Prostate gland (tissue), 2 donors: ENCODE results near the gene ATL3. TPM values are rescaled to one million over a fixed set of nuclear protein-coding genes. Genes with fewer than 3 reads are reported as not detected.

Source experiments
- DNase-seq: peaks from one replicate; pipeline ENCODE4 v3.0.0-alpha.2; 2019; ENCODE audit warnings: low spot score
- H3K27ac ChIP-seq, 2 donors: fragments of 200-600 bp; sonication (generic); 2 replicates each; pipeline ENCODE4 v1.5.1; 2017 to 2019
- H3K27me3 ChIP-seq: fragments of 200-600 bp; sonication (generic); replicated peaks from 2 replicates; pipeline ENCODE4 v1.5.1; 2019; ENCODE audit not compliant: insufficient read depth
- H3K36me3 ChIP-seq, 2 donors: fragments of 200-600 bp; sonication (generic); 1 replicate in 1 of 2; 2 replicates in 1 of 2; pipeline versions ENCODE4 v1.5.1 to v1.8.1; 2017 to 2019
- H3K4me1 ChIP-seq: fragments of 200-600 bp; sonication (generic); replicated peaks from 2 replicates; pipeline ENCODE4 v1.5.1; 2019
- H3K4me3 ChIP-seq, 2 donors: fragments of 200-600 bp; sonication (generic); 2 replicates each; pipeline ENCODE4 v1.5.1; 2017 to 2019
- H3K9me3 ChIP-seq: fragments of 200-600 bp; sonication (generic); 2 replicates; pipeline ENCODE4 v1.5.1; 2017
- POLR2A ChIP-seq: fragments of 450-650 bp; IDR thresholded peaks from one replicate; pipeline ENCODE4 v1.6.1; 2016; ENCODE audit warnings: antibody characterized with exemption, mild to moderate bottlenecking
- POLR2AphosphoS5 ChIP-seq: sonication (generic); formaldehyde crosslinking; IDR thresholded peaks from one replicate; pipeline ENCODE4 v1.6.1; 2017; ENCODE audit warnings: antibody characterized with exemption
- WGBS: methylation state at CpG from one replicate; pipeline ENCODE4 v1.1.5; 2018; 5-methylcytosine and 5-hydroxymethylcytosine counted together
- intact Hi-C: fragments of 100-400 bp; cut with DNase I; formaldehyde crosslinking; loops from one replicate; pipeline ENCODE4 v1.14.2; 2022
- total RNA-seq, 2 donors: library from RNA; depleted of rRNA; stranded (reverse); fragments of >200 nt; gene quantifications; one replicate each; pipeline ENCODE4 v1.1.0, GENCODE V29; 2016
- TF ChIP-seq, protein P1 (sequence below), 4 experiments: fragments of 200-600 bp in 2 of 4; fragments of 450-650 bp in 2 of 4; sonication (generic) in 2 of 4; IDR thresholded peaks; 1 replicate in 3 of 4; 2 replicates in 1 of 4; pipeline ENCODE4 v1.5.1; 2016 to 2019; ENCODE audit warnings: antibody characterized with exemption in 4 of 4, mild to moderate bottlenecking in 2 of 4, moderate library complexity in 2 of 4

Gene ATL3
- total RNA-seq, 2 donors from 2014 or later, result 46.7 to 64.3 TPM

DNA sequence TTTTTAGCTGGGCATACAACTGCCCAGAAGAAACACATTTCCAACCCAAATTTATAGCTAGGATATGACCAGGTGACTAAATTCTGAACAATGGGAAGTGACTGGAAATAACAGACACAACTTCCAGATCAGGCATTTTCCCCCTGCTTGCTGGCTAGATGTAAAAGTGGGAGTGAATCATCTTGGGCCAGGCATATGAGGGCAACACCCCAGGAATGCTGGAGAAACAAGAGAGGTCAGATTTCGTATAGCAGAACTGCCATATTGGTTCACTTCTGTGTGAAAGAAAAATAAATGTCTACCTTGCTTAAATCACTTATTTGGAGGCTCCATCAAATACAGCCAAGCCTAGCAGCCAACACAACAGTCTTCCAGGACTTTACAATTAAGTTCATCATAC, 7.4 kb downstream of the ATL3 start:
- Histone ChIP-seq H3K27me3 (no peaks in the 10 kb centered on the region), H3K27ac (no peak overlapping the region), H3K4me1 (no peaks in the 10 kb centered on the region), H3K36me3 (no peaks in the 10 kb centered on the region), H3K9me3 (no peaks in the 10 kb centered on the region), H3K4me3 (no peak overlapping the region)
- WGBS, result 0% methylated on average over 1 of the region's 1 CpG
- TF ChIP-seq POLR2AphosphoS5 (no peak), POLR2A (no peak)
- TF ChIP-seq, protein P1, sequence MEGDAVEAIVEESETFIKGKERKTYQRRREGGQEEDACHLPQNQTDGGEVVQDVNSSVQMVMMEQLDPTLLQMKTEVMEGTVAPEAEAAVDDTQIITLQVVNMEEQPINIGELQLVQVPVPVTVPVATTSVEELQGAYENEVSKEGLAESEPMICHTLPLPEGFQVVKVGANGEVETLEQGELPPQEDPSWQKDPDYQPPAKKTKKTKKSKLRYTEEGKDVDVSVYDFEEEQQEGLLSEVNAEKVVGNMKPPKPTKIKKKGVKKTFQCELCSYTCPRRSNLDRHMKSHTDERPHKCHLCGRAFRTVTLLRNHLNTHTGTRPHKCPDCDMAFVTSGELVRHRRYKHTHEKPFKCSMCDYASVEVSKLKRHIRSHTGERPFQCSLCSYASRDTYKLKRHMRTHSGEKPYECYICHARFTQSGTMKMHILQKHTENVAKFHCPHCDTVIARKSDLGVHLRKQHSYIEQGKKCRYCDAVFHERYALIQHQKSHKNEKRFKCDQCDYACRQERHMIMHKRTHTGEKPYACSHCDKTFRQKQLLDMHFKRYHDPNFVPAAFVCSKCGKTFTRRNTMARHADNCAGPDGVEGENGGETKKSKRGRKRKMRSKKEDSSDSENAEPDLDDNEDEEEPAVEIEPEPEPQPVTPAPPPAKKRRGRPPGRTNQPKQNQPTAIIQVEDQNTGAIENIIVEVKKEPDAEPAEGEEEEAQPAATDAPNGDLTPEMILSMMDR (IDR thresholded peaks at IDR 0.05), result no peak
- no peak for DNase-seq
- intact Hi-C loops, result no loop called here

DNA sequence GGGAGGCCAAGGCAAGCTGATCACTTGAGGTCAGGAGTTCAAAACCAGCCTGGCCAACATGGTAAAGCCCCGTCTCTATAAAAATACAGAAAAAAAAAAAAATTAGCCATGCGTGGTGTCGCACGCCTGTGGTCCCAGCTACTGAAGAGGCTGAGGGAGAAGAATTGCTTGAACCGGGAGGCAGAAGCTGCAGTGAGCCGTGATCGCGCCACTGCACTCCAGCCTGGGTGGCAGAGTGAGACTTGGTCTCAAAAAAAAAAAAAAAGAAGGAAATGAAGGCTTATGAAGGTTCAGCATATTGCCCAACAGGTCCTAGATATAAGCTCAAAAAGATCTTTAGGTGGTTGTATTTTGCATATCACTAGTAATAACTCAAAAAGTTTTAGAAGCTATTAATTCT, 10.2 kb downstream of the ATL3 start:
- no peak for DNase-seq
- intact Hi-C loops, result no loop called here
- Histone ChIP-seq H3K36me3 (no peaks in the 10 kb centered on the region), H3K4me1 (no peaks in the 10 kb centered on the region), H3K4me3 (no peak overlapping the region), H3K9me3 (no peaks in the 10 kb centered on the region), H3K27me3 (no peaks in the 10 kb centered on the region), H3K27ac (no peak overlapping the region)
- TF ChIP-seq, protein P1 (IDR thresholded peaks at IDR 0.05), result no peak
- TF ChIP-seq POLR2A, result no peak
- TF ChIP-seq POLR2AphosphoS5, result no peak
- WGBS, result 92% methylated on average over 8 of the region's 8 CpGs

DNA sequence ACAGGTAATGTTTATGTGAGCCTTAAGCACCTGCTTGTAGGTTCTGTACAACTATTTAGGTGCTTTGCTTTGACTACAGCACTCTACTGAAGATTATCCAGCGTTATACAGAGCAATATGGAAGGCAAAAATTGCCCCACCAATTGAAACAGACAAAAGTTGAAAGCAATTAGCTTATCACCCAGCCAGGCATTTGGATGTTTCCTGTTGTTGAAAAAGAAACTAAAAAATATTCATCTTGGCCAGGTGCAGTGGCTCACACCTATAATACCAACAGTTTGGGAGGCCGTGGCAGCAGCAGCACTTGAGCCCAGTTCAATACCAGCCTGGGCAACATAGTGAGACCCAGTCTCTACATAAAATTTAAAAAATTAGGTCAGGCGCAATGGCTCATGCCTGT, 18.5 kb downstream of the ATL3 start:
- Histone ChIP-seq H3K27ac (no peak overlapping the region), H3K27me3 (no peaks in the 10 kb centered on the region), H3K4me1 (no peaks in the 10 kb centered on the region), H3K36me3 (no peaks in the 10 kb centered on the region), H3K9me3 (no peaks in the 10 kb centered on the region), H3K4me3 (no peak overlapping the region)
- DNase-seq, result no peak
- intact Hi-C loops, result no loop called here
- WGBS, result 92% methylated on average over 3 of the region's 3 CpGs
- TF ChIP-seq, protein P1 (IDR thresholded peaks at IDR 0.05), result no peak
- TF ChIP-seq POLR2AphosphoS5 (no peak), POLR2A (no peak)

DNA sequence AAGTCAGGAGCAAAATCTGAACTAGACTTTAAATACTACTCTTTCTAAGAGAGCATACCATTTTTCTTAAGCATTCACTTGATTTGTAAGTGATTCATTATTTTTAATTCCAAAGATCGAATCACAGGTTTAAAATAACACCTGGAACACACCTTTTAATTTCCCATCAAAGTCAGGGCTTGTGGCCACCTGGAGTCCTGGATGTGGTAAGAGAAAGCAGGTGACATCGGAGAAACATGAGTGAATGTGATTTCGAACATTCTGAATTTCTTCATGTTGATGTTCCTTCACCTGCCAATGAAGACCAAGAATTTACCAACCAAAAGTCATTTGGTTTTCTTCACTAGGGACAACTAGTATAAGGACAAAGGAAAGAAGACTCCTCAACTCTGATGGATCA, 28.0 kb downstream of the ATL3 start:
- no peaks in the 10 kb centered on the region for H3K9me3 ChIP-seq
- intact Hi-C loops, result no loop called here
- TF ChIP-seq POLR2A (no peak), POLR2AphosphoS5 (no peak)
- TF ChIP-seq, protein P1 (IDR thresholded peaks at IDR 0.05), result no peak
- H3K4me3 ChIP-seq, result no peak overlapping the region
- WGBS, result 94% methylated on average over 3 of the region's 3 CpGs
- no peak for DNase-seq
- no peaks in the 10 kb centered on the region for H3K4me1 ChIP-seq
- H3K27me3 ChIP-seq, result no peaks in the 10 kb centered on the region
- H3K36me3 ChIP-seq, result no peaks in the 10 kb centered on the region
- H3K27ac ChIP-seq, result no peak overlapping the region

DNA sequence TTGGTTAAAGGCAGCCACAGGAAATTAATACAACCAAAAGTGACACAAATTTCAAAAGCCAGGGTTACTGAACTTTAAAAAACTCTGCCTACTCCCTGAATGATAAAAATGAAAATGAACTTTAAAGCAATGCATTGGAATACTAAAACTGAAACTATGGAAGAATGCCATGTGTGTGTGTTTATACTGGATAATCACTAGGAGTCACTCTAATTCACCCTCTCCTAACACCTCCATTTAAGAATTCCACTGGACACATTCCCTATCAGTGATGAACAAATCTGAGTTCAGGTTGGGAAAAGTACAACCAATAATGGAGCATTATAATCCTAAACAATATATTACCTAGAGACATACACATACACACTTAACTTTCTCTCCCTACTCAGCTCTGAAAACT, 29.4 kb downstream of the ATL3 start:
- TF ChIP-seq POLR2AphosphoS5, result no peak
- TF ChIP-seq, protein P1 (IDR thresholded peaks at IDR 0.05), result peak in 1 of 4 experiments; percentile 9
- no peak for DNase-seq
- no peaks in the 10 kb centered on the region for H3K27me3 ChIP-seq
- no peak overlapping the region for H3K4me3 ChIP-seq
- no peak overlapping the region for H3K27ac ChIP-seq
- H3K9me3 ChIP-seq, result no peaks in the 10 kb centered on the region
- H3K36me3 ChIP-seq, result no peaks in the 10 kb centered on the region
- H3K4me1 ChIP-seq, result no peaks in the 10 kb centered on the region
- intact Hi-C loops, result no loop called here
